Effector memory CD8-positive, alpha-beta T cell (primary cell): ENCODE data around the gene SOX2.

Experiments used
- ATAC-seq: fragments of 150-1000 bp; cut with Tn5 transposase; replicated peaks from 2 replicates; pipeline ENCODE4 v1.10.0; 2021; ENCODE audit warnings: mild to moderate bottlenecking, moderate library complexity
- DNase-seq, 3 experiments: peaks; one replicate each; pipeline ENCODE4 v3.0.0; 2021
- H3K27ac Mint-ChIP-seq, 2 donors: one replicate each; pipeline ENCODE4 v1.8.0; 2022; ENCODE audit warnings: mild to moderate bottlenecking in 2 of 2, mixed read lengths in 2 of 2, moderate library complexity in 2 of 2
- H3K27me3 Mint-ChIP-seq, 2 donors: one replicate each; pipeline ENCODE4 v1.8.0; 2022; ENCODE audit warnings: mixed read lengths in 2 of 2
- H3K36me3 Mint-ChIP-seq: one replicate; pipeline ENCODE4 v1.8.0; 2022; ENCODE audit warnings: mild to moderate bottlenecking, moderate library complexity, mixed read lengths; ENCODE audit not compliant: insufficient read depth
- H3K4me1 Mint-ChIP-seq, 2 donors: one replicate each; pipeline ENCODE4 v1.8.0; 2022; ENCODE audit warnings: low read depth in 2 of 2, mixed read lengths in 2 of 2
- H3K4me3 Mint-ChIP-seq, 2 donors: one replicate each; pipeline ENCODE4 v1.8.0; 2022; ENCODE audit warnings: mild to moderate bottlenecking in 2 of 2, mixed read lengths in 2 of 2, moderate library complexity in 2 of 2
- H3K9me3 Mint-ChIP-seq, 2 donors: one replicate each; pipeline ENCODE4 v1.8.0; 2022; ENCODE audit warnings: mixed read lengths in 2 of 2
- total RNA-seq, 9 experiments: gene quantifications; one replicate each; lab custom pipeline; 2026; lab: John Stamatoyannopoulos, UW

SOX2 gene
- 0 to 1.3 (median 0) reads per million in 9 experiments for total RNA-seq

- H3K4me3 Mint-ChIP-seq = no peak within 1 kb of the TSS
- peaks cover 18 to 57% of the 10 kb centered on the region in 2 donors for H3K27me3 Mint-ChIP-seq
- H3K9me3 Mint-ChIP-seq = peaks cover 0 to 3% of the 10 kb centered on the region in 2 donors
- no peak within 1 kb of the TSS for H3K27ac Mint-ChIP-seq
- ATAC-seq (peak; percentile 54), DNase-seq (no peak)
- peaks cover 9% of the 10 kb centered on the region for H3K36me3 Mint-ChIP-seq
- H3K4me1 Mint-ChIP-seq = peaks cover 4 to 5% of the 10 kb centered on the region in 2 donors
Measured at GRCh38 chr3:181711325-181712135, at the start of gene SOX2. TSS of gene SOX2 (plus strand) at chr3:181711925. CDS start at chr3:181712361, 436 bp downstream.

GRCh38 chr3:181683563-181683962 is 28.2 kb upstream of the SOX2 start:
- Mint-ChIP-seq H3K27me3 (no peaks in the 10 kb centered on the region), H3K27ac (no peak overlapping the region), H3K9me3 (peaks cover 0 to 8% of the 10 kb centered on the region in 2 donors), H3K4me3 (no peak overlapping the region), H3K4me1 (no peaks in the 10 kb centered on the region), H3K36me3 (no peaks in the 10 kb centered on the region)
- DNase-seq (no peak), ATAC-seq (no peak)

- Mint-ChIP-seq H3K4me1 (no peaks in the 10 kb centered on the region), H3K4me3 (no peak overlapping the region), H3K27ac (no peak overlapping the region), H3K27me3 (no peaks in the 10 kb centered on the region), H3K36me3 (no peaks in the 10 kb centered on the region), H3K9me3 (peaks cover 0 to 8% of the 10 kb centered on the region in 2 donors)
- ATAC-seq (no peak), DNase-seq (no peak)
Measured at GRCh38 chr3:181687190-181687589, 24.5 kb upstream of the SOX2 start.

- ATAC-seq (no peak), DNase-seq (no peak)
- Mint-ChIP-seq H3K4me3 (no peak overlapping the region), H3K27ac (no peak overlapping the region), H3K27me3 (no peaks in the 10 kb centered on the region), H3K9me3 (peaks cover 0 to 8% of the 10 kb centered on the region in 2 donors), H3K36me3 (no peaks in the 10 kb centered on the region), H3K4me1 (no peaks in the 10 kb centered on the region)
Measured at GRCh38 chr3:181687731-181688130, 24.0 kb upstream of the SOX2 start.

- no peak overlapping the region for H3K4me3 Mint-ChIP-seq
- H3K27ac Mint-ChIP-seq = no peak overlapping the region
- peaks cover 0 to under 1% of the 10 kb centered on the region in 2 donors for H3K9me3 Mint-ChIP-seq
- H3K36me3 Mint-ChIP-seq = no peaks in the 10 kb centered on the region
- no peaks in the 10 kb centered on the region for H3K4me1 Mint-ChIP-seq
- H3K27me3 Mint-ChIP-seq = no peaks in the 10 kb centered on the region
- ATAC-seq = no peak
- DNase-seq = no peak
Measured at GRCh38 chr3:181689546-181689945, 22.2 kb upstream of the SOX2 start.

- no peak for ATAC-seq
- Mint-ChIP-seq H3K36me3 (no peaks in the 10 kb centered on the region), H3K27ac (no peak overlapping the region), H3K4me3 (no peak overlapping the region), H3K27me3 (peaks cover 5 to 12% of the 10 kb centered on the region in 2 donors), H3K4me1 (peaks cover 0 to 3% of the 10 kb centered on the region in 2 donors), H3K9me3 (no peaks in the 10 kb centered on the region)
- no peak for DNase-seq
Measured at GRCh38 chr3:181690769-181691168, 21.0 kb upstream of the SOX2 start.

- H3K27ac Mint-ChIP-seq = no peak overlapping the region
- DNase-seq (no peak), ATAC-seq (no peak)
- H3K4me3 Mint-ChIP-seq = no peak overlapping the region
- H3K36me3 Mint-ChIP-seq = no peaks in the 10 kb centered on the region
- H3K4me1 Mint-ChIP-seq = peaks cover 4 to 6% of the 10 kb centered on the region in 2 donors
- H3K9me3 Mint-ChIP-seq = peaks cover 0 to 2% of the 10 kb centered on the region in 2 donors
- H3K27me3 Mint-ChIP-seq = peaks cover 13 to 23% of the 10 kb centered on the region in 2 donors
Measured at GRCh38 chr3:181691901-181692300, 19.8 kb upstream of the SOX2 start.

GRCh38 chr3:181692311-181693145 is 19.2 kb upstream of the SOX2 start:
- no peak for DNase-seq
- Mint-ChIP-seq H3K27me3 (peaks cover 19 to 29% of the 10 kb centered on the region in 2 donors), H3K9me3 (peaks cover 0 to 2% of the 10 kb centered on the region in 2 donors), H3K4me1 (peaks cover 4 to 6% of the 10 kb centered on the region in 2 donors), H3K27ac (no peak overlapping the region), H3K4me3 (no peak overlapping the region), H3K36me3 (no peaks in the 10 kb centered on the region)
- ATAC-seq = no peak

- H3K4me1 Mint-ChIP-seq = peaks cover 4 to 6% of the 10 kb centered on the region in 2 donors
- H3K9me3 Mint-ChIP-seq = peaks cover 0 to 4% of the 10 kb centered on the region in 2 donors
- no peaks in the 10 kb centered on the region for H3K36me3 Mint-ChIP-seq
- H3K27ac Mint-ChIP-seq = no peak overlapping the region
- H3K4me3 Mint-ChIP-seq = no peak overlapping the region
- peaks cover 27 to 37% of the 10 kb centered on the region in 2 donors for H3K27me3 Mint-ChIP-seq
- ATAC-seq = no peak
- no peak for DNase-seq
Measured at GRCh38 chr3:181693280-181693679, 18.4 kb upstream of the SOX2 start.

- Mint-ChIP-seq H3K4me1 (peaks cover 6% of the 10 kb centered on the region in 2 donors), H3K4me3 (no peak overlapping the region), H3K36me3 (peaks cover 3% of the 10 kb centered on the region), H3K27me3 (peaks cover 43 to 54% of the 10 kb centered on the region in 2 donors), H3K27ac (no peak overlapping the region), H3K9me3 (peaks cover 0 to 4% of the 10 kb centered on the region in 2 donors)
- no peak for ATAC-seq
- DNase-seq = no peak
Measured at GRCh38 chr3:181694805-181695660, 16.7 kb upstream of the SOX2 start.

GRCh38 chr3:181695661-181696491 is 15.8 kb upstream of the SOX2 start:
- peak overlapping the region in 1 of 2 donors; percentile 19 for H3K4me3 Mint-ChIP-seq
- no peak overlapping the region for H3K27ac Mint-ChIP-seq
- H3K36me3 Mint-ChIP-seq = peaks cover 5% of the 10 kb centered on the region

GRCh38 chr3:181696626-181697230 is 15.0 kb upstream of the SOX2 start:
- peak overlapping the region in 1 of 2 donors; percentile 19 for H3K4me3 Mint-ChIP-seq
- peaks cover 6% of the 10 kb centered on the region for H3K36me3 Mint-ChIP-seq

More at GRCh38 chr3:181695661-181696491, 15.8 kb upstream of the SOX2 start:
- H3K9me3 Mint-ChIP-seq = peaks cover 0 to 4% of the 10 kb centered on the region in 2 donors
- no peak for DNase-seq
- peaks cover 13 to 15% of the 10 kb centered on the region in 2 donors for H3K4me1 Mint-ChIP-seq
- peaks cover 52 to 63% of the 10 kb centered on the region in 2 donors for H3K27me3 Mint-ChIP-seq
- ATAC-seq = no peak

More at GRCh38 chr3:181696626-181697230, 15.0 kb upstream of the SOX2 start:
- DNase-seq (no peak), ATAC-seq (no peak)
- H3K27me3 Mint-ChIP-seq = peaks cover 57 to 66% of the 10 kb centered on the region in 2 donors
- peaks cover 0 to 4% of the 10 kb centered on the region in 2 donors for H3K9me3 Mint-ChIP-seq
- H3K27ac Mint-ChIP-seq = no peak overlapping the region
- peaks cover 13 to 18% of the 10 kb centered on the region in 2 donors for H3K4me1 Mint-ChIP-seq
